Measurements from ENCODE around the gene C1RL.

C1RL gene

GRCh38 chr12:7137908-7138307 is 28.9 kb upstream of the C1RL start:
- no peak for DNase-seq (ENCODE audit: low read depth in 1 of 2, low spot score in 1 of 2)

- DNase-seq (ENCODE audit: low read depth in 1 of 2, low spot score in 1 of 2), result no peak
These were observed 27.7 kb upstream of the C1RL start for GRCh38 chr12:7136676-7137075.

- DNase-seq (ENCODE audit: low read depth in 1 of 2, low spot score in 1 of 2), result no peak
These were observed 27.1 kb upstream of the C1RL start for GRCh38 chr12:7136071-7136470.

DNA sequence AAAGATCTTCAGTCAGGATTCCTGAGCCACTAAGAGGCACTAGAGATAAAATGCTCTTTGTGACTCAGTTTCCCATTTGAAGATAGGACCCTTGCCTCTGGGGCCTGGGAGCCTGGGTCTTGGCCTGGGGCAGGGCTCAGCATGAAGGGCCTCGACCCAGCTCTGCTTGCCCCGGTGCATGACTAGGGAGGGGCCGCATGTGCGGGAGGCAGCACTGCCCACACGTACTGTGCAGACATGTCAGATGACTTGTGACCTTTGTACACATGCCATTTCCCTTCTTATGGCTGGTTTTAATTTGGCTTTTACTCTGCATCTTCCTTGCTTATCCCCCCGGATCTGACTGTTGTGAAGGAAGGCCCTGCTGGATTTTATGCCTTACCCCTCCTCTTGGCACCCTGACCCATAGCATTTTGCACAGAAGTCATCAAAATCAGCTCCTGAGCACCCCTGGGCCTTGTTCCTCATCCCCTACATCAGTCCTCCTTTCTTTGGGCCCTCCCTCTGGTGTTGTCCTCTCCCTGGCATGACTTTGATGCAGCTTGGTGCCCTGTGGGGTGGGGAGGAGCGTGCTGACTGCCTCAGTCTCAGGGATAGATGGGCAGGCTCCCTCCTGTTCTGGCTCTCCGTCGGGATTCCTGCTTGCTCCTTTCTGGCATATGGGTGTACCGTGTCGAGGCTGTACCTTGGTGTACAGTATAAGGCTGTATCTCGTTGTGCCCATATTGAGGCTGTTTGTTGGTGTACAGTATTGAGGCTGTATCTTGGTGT is 25.6 kb upstream of the C1RL start:
- no peak for DNase-seq (ENCODE audit: low read depth in 1 of 2, low spot score in 1 of 2)

- no peak for DNase-seq (ENCODE audit: low read depth in 1 of 2, low spot score in 1 of 2)
These were observed 22.5 kb upstream of the C1RL start for GRCh38 chr12:7131502-7131866.

- DNase-seq (ENCODE audit: low read depth in 1 of 2, low spot score in 1 of 2), result peak in 1 of 2 donors; percentile 22
These were observed 21.9 kb upstream of the C1RL start for GRCh38 chr12:7130701-7131501.

DNA sequence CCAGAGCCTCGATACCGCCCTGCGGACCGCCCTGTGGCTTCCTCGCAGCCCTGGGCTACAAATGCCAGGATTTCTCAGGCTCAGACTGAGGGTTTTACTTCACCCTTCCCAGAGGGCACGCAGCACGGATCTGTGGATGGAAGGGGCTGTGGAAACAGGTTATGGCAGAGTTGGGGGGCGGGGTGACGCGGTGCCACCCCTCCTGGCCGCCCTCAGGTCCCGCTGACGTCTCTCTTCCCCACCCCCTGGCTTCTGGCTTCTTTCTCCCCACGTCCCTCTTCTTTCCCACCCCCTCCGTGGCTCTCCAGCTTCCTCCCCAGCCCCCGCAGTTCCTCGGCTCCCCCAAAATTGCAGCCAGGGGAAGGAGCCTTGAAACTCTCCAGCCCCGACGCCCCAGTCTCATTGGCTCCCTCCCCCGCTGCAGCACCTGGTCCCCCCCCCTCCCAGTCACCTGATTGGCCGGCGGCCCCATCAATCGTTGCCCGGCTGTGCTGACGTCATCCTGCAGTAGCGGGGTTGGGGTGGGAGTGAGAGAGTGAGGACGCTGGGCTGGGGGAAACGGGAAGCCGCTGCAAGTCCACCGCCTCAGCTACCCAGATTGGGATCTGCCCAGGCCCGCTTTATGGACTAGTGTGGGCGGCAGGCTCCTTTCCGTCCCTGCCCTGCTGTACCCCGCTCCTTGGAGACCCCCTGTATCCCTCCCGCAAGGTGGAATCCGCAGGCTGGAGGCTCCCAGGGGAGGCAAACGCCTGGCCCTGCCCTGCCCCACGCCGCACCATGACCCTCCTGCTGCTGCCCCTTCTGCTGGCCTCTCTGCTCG is 21.1 kb upstream of the C1RL start, which contains the start of gene CLSTN3:
TSS of gene CLSTN3 (plus strand) at position 500 of the 820 bp plus-strand sequence. CDS start at position 778, 278 bp downstream.
- peak; percentile 72 to 78 for DNase-seq (ENCODE audit: low read depth in 1 of 2, low spot score in 1 of 2)

- no peak for DNase-seq (ENCODE audit: low read depth in 1 of 2, low spot score in 1 of 2)
These were observed 20.4 kb upstream of the C1RL start for GRCh38 chr12:7129287-7129871.

DNA sequence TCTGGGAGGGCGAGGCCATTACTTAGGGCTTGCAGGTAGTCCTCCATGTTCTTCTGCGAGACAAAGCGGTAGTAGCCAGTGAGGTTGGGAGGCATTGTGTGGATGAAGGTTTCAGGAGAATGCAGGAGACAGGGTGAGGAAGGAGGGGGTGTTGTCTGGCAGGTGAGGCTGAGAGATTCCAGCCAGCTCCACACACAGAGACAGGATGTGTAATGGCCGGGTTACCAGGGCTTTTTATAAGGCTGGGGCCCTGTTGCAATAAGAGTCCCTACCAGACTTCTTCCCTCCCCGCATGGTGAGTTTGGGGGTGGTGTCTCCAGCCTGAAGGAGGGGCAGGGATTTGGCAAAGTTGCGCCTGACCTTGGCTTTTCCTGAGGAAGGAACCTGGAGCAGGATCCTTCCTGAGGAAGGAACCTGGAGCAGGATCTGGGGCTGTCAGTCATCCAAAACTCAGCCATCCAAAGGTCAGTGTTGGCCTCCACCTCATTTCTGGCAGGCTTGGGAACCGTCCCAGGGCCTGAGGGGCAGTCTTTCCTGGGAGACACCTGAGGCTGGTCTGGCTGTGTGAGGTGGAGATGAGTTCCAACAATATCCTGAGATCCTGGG is 19.8 kb upstream of the C1RL start, which contains the start of gene RBP5:
TSS of gene RBP5 (minus strand) at position 209 of the 606 bp plus-strand sequence. CDS start at position 95, 114 bp downstream.
- no peak for DNase-seq (ENCODE audit: low read depth in 1 of 2, low spot score in 1 of 2)

GRCh38 chr12:7127916-7128626 is 19.1 kb upstream of the C1RL start:
- DNase-seq (ENCODE audit: low read depth in 1 of 2, low spot score in 1 of 2), result no peak

DNA sequence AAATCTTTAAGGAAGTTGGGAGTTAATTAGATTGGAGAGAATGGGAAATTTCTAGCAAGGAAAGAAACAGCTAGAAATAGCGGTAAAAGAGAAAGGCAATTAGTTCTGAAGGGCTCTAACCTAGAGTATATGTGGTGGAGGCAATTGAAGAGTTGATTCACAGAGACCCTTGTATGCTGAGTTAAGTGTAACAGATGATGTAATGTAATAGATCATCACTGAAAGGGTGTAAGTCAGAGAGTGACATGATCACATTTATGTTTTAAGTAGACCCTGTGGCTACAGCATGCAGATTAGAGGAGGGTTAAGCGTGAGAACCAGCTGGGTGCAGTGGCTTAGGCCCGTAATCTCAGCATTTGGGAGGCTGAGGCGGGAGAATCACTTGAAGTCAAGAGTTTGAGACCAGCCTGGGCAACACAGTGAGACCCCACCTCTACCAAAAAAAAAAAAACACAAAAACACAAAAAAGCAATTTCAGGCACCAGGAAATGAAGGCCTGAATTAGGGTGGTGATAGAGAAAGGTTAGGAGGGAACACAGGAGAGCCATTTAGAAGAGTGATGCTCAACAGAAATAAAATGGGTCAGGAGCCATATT is 16.7 kb upstream of the C1RL start:
- DNase-seq (ENCODE audit: low read depth in 1 of 2, low spot score in 1 of 2), result no peak

- DNase-seq (ENCODE audit: low read depth in 1 of 2, low spot score in 1 of 2), result no peak
These were observed 14.9 kb upstream of the C1RL start for GRCh38 chr12:7123806-7124522.

- DNase-seq (ENCODE audit: low read depth in 1 of 2, low spot score in 1 of 2), result no peak
These were observed 14.1 kb upstream of the C1RL start for GRCh38 chr12:7122811-7123769.

- DNase-seq (ENCODE audit: low read depth in 1 of 2, low spot score in 1 of 2), result no peak
These were observed 12.3 kb upstream of the C1RL start for GRCh38 chr12:7121324-7121723.

- DNase-seq (ENCODE audit: low read depth in 1 of 2, low spot score in 1 of 2), result no peak
These were observed 11.2 kb upstream of the C1RL start for GRCh38 chr12:7120166-7120565.

DNA sequence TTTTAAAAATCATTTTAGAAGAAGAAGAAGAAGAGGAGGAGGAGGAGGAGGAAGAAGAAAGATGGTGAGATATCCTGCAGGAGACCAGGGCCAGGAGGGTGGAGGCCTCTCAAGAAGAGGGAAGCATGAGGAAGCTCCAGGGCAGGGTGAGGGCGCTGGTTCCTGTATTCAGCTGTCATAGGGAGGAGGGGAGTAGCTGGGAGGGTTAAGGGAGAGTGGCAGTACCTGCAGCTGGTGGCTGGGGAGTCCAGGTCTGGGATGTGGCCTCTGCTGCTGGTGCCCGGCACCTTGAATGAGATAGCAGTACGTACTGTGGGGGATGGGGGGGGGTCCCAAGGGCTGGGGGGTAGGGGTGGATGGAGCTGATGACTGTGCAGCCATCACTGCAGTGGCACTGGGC is 9.9 kb upstream of the C1RL start:
- DNase-seq (ENCODE audit: low read depth in 1 of 2, low spot score in 1 of 2), result no peak

DNA sequence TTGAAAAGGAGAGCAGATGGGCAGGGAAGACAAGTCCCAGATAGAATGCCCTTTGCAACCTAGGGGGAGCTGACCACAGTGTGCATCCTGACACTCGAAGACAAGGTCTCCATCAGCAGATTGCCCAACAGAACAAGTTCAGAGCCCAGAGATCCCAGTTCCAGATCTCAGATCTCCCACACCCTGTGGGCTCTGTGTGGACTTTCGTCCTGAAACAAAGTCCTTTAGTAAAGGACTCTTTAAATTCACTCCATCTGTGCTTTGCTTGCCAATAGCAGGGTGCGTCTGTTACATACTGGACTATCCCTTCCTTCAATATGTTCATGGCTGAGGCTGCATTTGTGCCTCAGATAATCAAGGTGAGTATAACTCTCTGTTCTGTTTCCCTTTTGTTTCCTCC is 8.7 kb upstream of the C1RL start:
- no peak for DNase-seq (ENCODE audit: low read depth in 1 of 2, low spot score in 1 of 2)

DNA sequence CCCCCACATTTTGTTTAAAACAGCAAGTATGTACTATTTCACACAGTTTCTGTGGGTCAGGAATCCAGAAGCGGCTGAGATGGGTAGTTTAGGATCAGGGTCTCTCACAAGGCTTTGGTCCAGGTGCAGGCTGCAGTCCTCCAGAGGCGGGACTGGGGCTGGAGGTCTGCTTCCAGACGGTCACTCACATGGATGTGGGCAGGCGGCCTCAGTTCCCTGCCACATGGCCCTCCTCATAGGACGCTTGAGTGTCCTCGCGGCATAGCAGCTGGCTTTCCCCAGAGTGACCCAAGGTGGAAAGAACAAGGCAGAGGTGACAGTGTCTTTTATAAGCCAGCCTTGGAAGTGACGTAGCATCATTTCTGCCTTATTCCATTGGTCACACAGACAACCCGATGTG is 7.9 kb upstream of the C1RL start:
- DNase-seq (ENCODE audit: low read depth in 1 of 2, low spot score in 1 of 2), result no peak

Data from activated T-helper 1 cell treated with anti-CD3 and anti-CD28 coated beads, Interleukin-2, amount 50 U/mL, for 16 hours (primary cell).